Stimulated activated naive CD4-positive, alpha-beta T cell (primary cell): ENCODE measurements around the gene HPCAL1.
"Not testable (repeated sequence)": the region's sequence is repeated elsewhere in the genome, so short reads cannot be mapped to it uniquely, and the experiment has no call there.

Experiments used
- DNase-seq, 6 experiments: peaks; one replicate each; lab custom pipeline; 2025; lab: John Stamatoyannopoulos, UW

The HPCAL1 gene

GRCh38 chr2:10302479-10303180 is at the start of gene HPCAL1:
TSS of gene HPCAL1 (plus strand) at chr2:10302904. CDS start at chr2:10419758, 116,854 bp downstream.
- DNase-seq = peak; percentile 71 to 92 (median 80)

DNA sequence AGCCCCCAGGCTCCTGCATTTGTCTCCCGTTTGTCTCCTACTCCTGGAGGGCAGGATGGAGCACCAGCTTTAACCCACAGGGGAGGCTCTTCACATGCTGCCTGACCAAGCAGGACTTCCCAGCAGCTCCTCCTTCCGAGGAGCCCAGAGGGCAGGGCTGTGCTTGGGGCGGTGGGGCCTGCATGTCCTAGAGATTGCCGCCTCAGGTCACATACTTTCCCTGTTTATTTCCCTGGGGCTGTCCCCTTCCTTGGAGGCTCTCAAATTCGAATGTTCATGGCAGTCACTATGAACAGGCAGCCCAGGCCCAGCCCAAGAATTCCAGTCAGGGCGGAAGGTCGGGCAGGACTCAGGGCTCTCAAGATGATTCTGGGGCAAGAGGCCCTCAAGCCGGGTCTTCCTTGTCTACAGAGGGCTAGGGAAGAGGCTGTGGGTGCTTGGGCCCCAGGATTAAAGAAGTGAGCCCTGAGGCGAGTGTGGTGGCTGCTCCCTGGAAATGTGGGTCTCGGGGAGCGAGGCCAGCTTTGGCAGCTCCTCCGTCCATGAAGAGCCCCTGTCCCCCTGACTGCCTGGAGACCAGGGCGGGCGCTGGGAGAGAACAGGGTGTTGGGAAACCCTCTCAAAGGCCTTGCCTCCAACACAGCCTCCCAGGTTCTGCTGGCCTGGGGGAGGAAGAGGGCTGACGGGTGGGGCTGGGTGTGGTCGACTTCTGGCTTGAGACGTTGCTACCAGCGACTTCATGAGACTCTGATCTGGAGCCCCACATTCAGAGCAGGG is 48.9 kb upstream of the HPCAL1 start:
- no peak for DNase-seq

DNA sequence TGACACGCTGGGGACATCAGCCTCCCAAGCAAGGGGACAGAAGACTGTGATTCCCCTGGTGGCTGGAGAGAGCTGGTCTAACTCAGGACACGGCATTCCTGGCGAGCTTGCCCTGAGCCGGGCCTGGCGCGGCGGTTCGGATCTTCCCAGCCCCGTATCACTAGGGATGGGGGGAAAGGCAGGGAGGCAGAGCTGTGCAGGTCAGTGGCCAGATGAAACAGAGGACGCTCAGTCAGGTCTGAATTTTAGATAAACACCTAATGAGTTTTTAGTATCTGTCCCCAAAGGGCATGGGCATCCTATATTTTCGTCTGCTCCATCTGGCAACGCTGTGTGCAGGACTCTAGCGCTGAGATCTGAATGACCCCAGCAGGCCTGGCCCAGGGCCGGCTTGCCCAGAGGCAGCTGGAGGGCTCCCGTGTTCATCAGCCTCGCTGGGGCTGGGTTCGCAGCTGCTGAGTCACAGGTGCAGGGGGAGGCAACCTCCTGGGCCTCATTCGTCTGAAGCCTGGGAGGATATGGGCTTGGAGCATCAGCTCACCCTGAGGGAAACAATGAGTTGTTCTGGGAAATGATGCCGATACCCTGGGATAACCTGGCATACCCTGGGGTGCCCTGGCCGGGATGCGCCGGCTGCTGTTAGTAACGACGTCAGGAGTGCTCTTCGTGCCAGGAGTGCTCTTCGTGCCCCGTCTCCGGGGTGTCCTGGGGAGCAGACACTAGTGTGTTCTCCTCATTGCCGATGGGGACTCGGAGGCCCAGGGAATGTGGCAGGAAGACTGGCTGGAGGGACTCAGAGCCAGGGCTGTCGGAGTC is 48.1 kb upstream of the HPCAL1 start:
- DNase-seq = no peak

DNA sequence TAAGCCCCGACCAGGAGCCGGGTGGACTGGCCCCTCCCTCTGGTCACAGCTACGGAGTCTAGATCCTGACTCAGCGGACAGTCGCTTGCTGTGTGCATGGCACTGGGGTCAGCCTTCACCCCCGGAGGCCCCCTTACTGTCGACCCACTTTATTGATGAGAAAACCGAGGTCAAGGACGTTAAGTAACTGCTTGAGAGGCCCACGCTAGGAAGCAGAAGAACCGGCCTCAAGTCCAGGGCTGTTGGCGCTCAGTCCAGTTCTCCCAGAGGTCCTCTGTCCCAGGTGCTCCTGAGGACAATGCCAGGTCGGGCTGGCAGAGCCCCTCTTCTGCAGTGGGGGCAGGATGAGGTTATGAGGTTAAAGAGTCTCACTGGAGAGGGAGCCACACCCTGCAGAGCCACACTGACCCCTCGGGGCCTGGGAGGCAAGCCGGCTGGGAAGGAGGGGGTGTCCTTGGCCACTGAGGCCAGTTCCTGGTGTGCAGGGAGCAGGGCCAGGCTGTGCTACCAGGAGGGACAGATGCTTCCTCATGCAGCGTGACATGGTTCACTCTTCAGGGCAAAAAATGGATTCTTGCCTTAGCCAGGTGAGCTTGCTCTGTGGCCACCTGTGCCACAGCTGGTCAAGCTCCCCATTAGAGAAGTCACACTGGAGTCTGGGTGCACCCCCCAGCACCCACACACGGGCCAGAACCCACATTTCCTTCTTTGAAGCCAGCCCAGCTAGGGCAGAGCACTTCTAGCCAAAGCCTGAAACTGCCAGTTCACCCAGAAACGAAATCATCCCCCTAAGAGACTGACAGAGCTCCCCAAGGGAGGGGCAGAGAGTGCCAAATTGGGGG is 47.3 kb upstream of the HPCAL1 start:
- no peak for DNase-seq

DNA sequence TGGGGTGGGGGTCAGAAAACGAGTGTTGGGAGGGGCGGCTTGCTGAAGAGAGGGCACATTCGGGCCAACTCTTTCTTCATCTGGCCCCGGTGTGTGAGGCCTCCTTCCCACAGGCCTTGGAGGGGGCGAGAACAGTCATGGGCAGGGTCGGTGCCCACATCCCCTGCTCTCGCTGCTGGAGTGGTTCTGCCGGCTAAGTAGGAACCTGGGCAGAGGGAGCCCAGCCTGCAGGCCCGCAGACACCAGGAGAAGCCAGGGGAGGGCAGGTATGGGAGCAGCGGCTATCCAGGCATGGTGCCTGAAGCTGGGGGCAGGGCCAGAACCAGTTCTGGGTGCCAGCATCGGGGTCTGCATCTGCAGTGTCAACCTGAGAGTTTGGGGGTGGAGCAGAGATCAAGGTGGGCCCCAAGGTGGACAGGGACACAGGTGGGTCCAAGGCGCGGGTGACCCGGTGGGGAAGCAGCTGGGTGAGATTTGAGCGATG is 46.6 kb upstream of the HPCAL1 start:
- DNase-seq = no peak

DNA sequence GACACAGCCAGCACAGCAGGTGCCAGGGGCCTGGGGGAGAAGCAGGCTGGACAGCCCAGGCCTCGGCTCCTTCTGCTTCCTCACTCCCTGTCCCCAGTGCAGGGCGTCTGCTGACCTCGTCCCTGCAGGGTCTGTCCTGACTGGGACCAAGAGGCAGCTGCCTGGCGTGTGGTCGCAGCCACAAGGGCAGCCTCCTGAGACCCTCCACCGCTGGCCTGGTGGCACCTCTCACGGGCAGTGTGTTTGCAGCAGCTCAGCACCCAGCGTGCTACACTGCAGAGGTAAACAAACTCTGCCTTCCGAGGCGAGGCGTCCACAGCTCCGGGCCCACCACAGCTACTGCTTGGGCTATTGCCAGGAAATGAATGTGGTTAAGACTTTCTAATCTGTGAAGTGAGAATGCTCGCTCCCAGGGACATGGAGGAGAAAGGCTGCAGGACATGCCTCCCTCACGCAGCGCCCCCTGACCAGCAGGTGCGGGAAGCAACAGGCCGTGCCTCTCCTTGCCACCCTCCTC is 46.1 kb upstream of the HPCAL1 start:
- no peak for DNase-seq

DNA sequence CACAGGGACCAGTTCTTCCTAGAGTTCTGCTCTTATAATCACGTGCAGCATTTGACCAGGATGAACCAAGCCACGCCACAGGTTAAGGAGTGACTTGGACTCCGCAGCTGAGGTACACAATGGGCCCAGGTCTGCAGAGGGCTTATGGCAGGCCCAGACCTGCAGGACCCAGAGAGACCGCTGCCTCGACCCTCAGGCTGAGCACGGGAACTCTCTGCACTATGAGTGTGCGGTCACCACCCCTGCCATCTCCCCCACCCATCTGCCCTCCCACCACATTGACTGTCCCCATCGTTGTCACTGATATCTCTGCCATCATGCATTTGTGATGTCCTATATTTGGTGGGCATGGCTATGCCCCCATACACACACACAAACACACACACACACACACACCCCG is 45.7 kb upstream of the HPCAL1 start:
- no peak for DNase-seq

DNA sequence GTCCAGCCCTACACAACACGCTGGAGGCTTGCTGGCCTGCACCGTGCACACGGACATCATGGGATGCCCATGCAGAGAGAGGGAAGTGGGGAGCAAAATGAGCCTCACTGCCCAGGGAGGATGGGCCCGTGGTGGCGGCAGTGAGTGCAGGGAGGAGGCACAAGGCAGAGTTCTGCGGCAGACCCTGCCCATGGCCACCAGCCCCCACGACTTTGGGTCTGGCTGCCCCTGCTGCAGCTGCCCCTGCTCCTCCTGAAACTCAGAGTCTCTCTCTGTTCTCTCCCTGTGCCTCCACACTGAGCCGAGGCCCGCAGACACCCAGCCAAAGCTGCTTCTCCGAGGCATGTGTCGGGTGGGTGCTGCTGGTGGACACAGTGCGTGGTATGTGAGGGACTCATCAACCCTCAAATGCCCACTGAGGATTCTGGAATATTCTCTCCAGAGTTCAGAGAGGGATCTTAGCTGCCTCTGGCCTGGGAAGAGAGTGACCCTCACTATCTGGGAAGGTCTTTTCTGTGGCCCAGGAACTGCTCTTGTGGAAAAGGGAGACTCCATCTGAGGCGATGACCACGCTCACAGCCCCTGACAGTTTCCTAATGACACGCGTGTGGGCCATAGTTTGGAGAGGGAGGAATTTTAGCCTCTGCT is 45.1 kb upstream of the HPCAL1 start:
- DNase-seq = no peak

DNA sequence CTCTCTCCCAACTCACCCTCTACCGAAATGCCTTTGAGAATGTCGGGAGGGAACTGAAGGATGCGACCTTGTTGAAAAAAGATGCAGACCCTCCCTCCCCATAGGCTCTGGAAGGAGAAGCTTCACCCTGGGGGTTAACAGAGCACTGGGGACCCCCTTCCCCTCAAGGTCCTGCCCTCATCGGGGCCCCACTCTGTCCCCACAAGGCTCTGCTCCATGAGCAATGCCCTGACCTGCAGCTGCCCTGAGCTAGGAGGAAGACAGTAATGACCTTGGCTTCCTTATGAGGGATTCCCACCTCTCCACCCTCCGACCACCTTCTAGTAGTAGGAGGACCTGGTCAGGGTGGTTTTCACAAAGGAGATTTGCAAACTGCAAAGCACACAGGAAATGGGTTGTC is 44.4 kb upstream of the HPCAL1 start:
- no peak for DNase-seq

- DNase-seq = no peak
Observed at GRCh38 chr2:10258726-10259125, 44.0 kb upstream of the HPCAL1 start.

DNA sequence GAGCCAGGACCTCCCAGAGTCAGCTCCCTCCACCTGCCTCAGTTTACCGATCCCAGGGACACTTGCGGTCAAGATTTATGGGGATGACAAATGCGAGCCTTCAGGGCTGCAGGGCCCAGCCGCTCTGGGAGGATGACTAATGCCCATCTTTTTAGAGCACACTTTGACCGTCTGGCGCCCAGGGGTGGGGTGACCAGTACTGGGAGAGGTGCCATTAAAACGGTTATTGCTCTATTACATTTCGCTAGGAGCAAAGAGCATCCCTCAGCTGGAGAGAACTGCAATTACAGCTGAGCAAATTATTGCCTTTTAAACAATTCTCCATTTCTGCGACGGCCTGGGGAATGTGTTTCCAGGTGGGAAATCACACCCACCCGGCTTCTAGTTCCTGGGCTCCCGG is 42.6 kb upstream of the HPCAL1 start:
- no peak for DNase-seq

DNA sequence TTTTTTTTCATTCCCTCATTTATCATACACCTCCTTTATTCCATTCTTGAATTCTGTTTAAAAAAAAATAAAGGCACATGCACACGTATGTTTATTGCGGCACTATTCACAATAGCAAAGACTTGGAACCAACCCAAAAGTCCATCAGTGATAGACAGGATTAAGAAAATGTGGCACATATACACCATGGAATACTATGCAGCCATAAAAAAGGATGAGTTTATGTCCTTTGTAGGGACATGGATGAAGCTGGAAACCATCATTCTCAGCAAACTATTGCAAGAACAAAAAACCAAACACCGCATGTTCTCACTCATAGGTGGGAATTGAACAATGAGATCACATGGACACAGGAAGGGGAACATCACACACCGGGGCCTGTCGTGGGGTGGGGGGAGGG is 39.2 kb upstream of the HPCAL1 start:
- not testable (repeated sequence) for DNase-seq

DNA sequence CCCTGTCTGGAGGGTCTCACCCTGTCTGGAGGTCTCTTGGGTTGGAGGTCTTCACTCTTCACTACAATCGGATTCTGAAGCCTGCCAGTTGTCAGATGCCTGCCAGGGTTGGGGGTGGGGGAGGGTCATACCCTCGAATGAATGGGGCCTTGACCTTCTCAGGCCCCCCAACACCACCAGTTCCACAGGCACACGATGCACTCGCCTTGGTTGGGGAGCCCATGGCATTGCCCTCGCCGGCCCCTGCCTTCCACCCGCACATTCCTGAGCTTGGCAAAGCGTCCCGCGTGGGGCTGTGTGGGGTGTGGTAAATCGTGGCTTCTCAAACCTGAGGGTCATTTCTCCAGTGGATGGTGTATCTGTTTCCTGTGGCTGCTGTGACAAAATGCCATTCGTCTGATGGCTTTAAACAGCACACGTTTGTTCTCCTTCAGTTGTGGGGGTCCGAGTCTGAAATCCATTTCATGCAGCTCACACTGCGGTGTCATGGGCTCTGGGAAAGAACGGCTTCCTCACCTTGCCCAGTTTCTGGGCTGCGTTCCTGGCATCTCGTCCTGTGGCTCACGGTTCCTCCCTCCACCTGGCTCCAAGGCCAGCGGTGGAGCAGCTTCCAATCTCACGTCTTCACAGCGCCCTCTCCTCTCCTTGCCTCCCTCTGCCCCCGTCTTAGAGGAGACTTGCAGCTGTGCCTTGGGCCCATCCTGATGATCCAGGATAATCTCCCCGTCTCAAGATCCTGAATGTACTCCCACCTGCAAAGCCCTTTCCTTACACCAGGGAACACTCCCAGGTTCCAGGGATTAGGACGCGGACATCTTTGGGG is 38.0 kb upstream of the HPCAL1 start:
- no peak for DNase-seq

- no peak for DNase-seq
Observed at GRCh38 chr2:10265329-10266132, 37.2 kb upstream of the HPCAL1 start.

- DNase-seq = no peak
Observed at GRCh38 chr2:10266133-10266620, 36.5 kb upstream of the HPCAL1 start.

- DNase-seq = no peak
Observed at GRCh38 chr2:10267036-10267435, 35.7 kb upstream of the HPCAL1 start.

GRCh38 chr2:10267551-10268465 is 34.9 kb upstream of the HPCAL1 start:
- DNase-seq = no peak

GRCh38 chr2:10269291-10269690 is 33.4 kb upstream of the HPCAL1 start:
- no peak for DNase-seq
